ENCODE data around the gene CPA2. TPM values are rescaled to one million over a fixed set of nuclear protein-coding genes. Genes with fewer than 3 reads are reported as not detected.

Gene CPA2
- total and polyA plus RNA-seq, 3 donors from 2014 or later = 1.1 to 2.4 (median 1.4) TPM

DNA sequence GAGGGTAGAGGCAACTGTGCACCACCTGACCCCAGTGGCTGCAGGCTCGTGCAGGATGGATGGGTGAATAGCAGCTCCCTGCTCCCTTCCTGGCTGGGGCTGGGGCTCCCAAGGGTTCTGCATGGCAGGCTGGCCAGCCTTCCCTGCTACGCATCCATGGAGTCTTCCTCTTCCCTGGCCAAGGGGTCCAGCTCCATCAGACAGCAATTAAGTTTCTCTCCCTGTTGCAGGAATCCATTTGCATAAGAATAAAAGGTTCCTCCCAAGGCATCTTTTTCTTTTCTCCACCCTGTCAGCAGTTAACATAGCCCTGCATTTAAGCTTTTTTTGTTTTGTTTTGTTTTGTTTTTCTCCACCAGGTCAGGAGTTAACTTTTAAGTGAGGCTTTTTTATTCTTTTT lies 10.0 kb upstream of the CPA2 start:
- Histone ChIP-seq H3K9me3 (no peaks in the 10 kb centered on the region), H3K36me3 (ENCODE audit: low read depth, missing control alignments) (no peaks in the 10 kb centered on the region), H3K4me1 (no peaks in the 10 kb centered on the region), H3K4me3 (no peak overlapping the region), H3K27ac (no peak overlapping the region), H3K27me3 (no peaks in the 10 kb centered on the region)
- no peak for TF ChIP-seq POLR2A (IDR thresholded peaks at IDR 0.05)
- TF ChIP-seq, protein P1, sequence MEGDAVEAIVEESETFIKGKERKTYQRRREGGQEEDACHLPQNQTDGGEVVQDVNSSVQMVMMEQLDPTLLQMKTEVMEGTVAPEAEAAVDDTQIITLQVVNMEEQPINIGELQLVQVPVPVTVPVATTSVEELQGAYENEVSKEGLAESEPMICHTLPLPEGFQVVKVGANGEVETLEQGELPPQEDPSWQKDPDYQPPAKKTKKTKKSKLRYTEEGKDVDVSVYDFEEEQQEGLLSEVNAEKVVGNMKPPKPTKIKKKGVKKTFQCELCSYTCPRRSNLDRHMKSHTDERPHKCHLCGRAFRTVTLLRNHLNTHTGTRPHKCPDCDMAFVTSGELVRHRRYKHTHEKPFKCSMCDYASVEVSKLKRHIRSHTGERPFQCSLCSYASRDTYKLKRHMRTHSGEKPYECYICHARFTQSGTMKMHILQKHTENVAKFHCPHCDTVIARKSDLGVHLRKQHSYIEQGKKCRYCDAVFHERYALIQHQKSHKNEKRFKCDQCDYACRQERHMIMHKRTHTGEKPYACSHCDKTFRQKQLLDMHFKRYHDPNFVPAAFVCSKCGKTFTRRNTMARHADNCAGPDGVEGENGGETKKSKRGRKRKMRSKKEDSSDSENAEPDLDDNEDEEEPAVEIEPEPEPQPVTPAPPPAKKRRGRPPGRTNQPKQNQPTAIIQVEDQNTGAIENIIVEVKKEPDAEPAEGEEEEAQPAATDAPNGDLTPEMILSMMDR (IDR thresholded peaks at IDR 0.05) = no peak
- intact Hi-C loops (cut with DNase I; ENCODE audit: low total_unique reads) = no loop called here
- DNase-seq = no peak
- 86 to 93% methylated on average over 2 of the region's 2 CpGs for WGBS, 2 donors

DNA sequence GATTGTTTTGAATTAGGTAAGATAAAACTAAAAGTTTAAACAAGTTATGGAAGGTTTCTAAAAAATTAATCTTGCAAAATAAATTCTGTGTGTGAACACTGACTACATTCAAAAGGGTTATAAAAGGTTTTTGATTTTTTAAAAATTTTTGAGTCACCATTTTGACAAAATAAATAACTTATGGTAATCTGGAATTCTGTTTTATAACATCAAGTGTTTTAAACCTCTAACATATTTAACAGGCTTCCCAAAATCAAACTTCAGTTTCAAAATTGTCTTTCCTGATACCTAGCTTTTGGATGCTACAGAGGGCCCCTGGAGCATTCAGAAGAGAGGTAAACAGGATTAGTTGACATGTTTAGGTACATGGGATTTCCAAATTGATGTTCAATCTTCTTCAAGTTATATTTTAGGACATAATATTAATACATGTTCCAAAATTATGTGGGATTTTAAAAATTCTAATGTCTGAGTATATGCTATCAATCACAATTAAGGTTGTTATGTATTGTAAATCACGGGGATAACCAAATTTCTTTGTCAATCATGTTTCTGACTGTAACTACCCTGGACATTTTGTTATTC lies 8.1 kb upstream of the CPA2 start:
- no peak for TF ChIP-seq POLR2A (IDR thresholded peaks at IDR 0.05)
- no peak for DNase-seq
- Histone ChIP-seq H3K9me3 (no peaks in the 10 kb centered on the region), H3K4me3 (no peak overlapping the region), H3K27me3 (no peaks in the 10 kb centered on the region), H3K27ac (no peak overlapping the region), H3K36me3 (ENCODE audit: low read depth, missing control alignments) (no peaks in the 10 kb centered on the region), H3K4me1 (no peaks in the 10 kb centered on the region)
- intact Hi-C loops (cut with DNase I; ENCODE audit: low total_unique reads) = no loop called here
- 81 to 97% methylated on average over 1 of the region's 1 CpG for WGBS, 2 donors

DNA sequence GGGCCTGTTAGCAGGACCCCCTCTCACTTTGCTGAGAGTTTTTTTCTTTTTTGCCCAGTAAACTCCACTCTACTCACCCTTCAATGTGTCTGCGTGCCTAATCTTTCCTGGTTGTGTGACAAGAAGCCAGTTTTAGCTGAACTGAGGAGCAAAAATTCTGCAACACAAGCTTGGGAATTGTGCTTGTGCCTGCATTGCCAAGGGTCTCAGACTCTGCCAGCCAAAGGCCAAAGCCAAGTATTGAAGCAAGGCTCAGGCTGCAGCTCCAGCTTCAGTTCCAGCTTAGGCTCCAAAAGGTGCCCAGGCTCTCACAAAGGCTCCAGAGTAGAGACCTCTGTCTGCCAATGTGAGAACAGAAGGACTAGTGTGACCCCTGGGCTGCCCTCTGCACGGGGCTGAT lies 4.2 kb upstream of the CPA2 start:
- Histone ChIP-seq H3K9me3 (no peaks in the 10 kb centered on the region), H3K36me3 (ENCODE audit: low read depth, missing control alignments) (no peaks in the 10 kb centered on the region), H3K27me3 (no peaks in the 10 kb centered on the region), H3K4me1 (no peaks in the 10 kb centered on the region), H3K27ac (no peak overlapping the region), H3K4me3 (no peak overlapping the region)
- no peak for TF ChIP-seq POLR2A (IDR thresholded peaks at IDR 0.05)
- TF ChIP-seq, protein P1 (IDR thresholded peaks at IDR 0.05) = no peak
- DNase-seq = no peak
- WGBS, 2 donors = 53 to 60% methylated on average over 2 of the region's 2 CpGs
- intact Hi-C loops (cut with DNase I; ENCODE audit: low total_unique reads) = no loop called here

DNA sequence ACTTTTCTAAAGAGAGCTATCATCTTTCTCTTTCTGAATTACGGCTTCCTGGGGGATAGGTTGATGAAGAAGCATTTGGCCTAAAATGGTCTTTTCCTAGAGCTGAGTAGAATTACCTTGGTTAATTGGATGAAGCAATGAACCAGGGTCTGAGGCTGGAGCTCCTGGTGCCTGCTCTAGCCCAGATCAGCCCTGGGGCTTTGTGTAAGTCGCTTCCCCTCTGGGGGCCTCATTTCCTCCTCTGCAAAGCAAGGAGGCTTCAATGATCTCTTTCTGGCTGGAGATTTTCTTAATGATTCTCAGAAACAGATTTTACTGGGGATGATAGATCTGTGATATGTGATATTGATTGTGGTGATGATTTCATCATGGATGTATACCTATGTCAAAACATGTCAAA lies 3.5 kb upstream of the CPA2 start:
- no peaks in the 10 kb centered on the region for H3K4me1 ChIP-seq
- H3K9me3 ChIP-seq = no peaks in the 10 kb centered on the region
- H3K27me3 ChIP-seq = no peaks in the 10 kb centered on the region
- no peaks in the 10 kb centered on the region for H3K36me3 ChIP-seq (ENCODE audit: low read depth, missing control alignments)
- no peak overlapping the region for H3K27ac ChIP-seq
- 56 to 82% methylated on average over 2 of the region's 2 CpGs for WGBS, 2 donors
- no peak overlapping the region for H3K4me3 ChIP-seq
- DNase-seq = no peak
- TF ChIP-seq, protein P1 (IDR thresholded peaks at IDR 0.05) = no peak
- TF ChIP-seq POLR2A (IDR thresholded peaks at IDR 0.05) = no peak
- intact Hi-C loops (cut with DNase I; ENCODE audit: low total_unique reads) = no loop called here

DNA sequence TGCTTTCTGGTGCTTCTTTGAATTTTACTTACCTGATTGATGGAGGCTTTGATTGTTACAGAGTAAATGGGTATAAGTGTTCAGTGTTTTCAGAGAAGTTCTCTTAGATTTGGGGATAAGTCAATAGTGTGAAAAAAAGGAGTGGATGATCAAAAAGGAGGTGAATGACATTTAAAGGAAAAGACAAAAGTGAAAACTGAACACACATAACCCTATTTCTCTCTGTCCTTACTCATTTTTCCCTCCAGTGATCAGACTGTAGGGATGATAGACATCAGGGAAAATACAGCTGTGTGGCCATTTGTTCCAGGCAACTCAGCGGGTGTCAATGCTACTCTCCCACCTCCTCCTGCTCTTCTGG lies 278 bp downstream of the CPA2 start:
- Histone ChIP-seq H3K27me3 (no peaks in the 10 kb centered on the region), H3K36me3 (ENCODE audit: low read depth, missing control alignments) (no peaks in the 10 kb centered on the region), H3K27ac (no peak overlapping the region), H3K4me1 (no peaks in the 10 kb centered on the region), H3K9me3 (no peaks in the 10 kb centered on the region), H3K4me3 (no peak overlapping the region)
- no peak for DNase-seq
- WGBS, 2 donors = 86 to 89% methylated on average over 1 of the region's 1 CpG
- intact Hi-C loops (cut with DNase I; ENCODE audit: low total_unique reads) = no loop called here
- TF ChIP-seq, protein P1 (IDR thresholded peaks at IDR 0.05) = no peak
- no peak for TF ChIP-seq POLR2A (IDR thresholded peaks at IDR 0.05)
